Chondrocyte (in vitro differentiated cells): ENCODE results near the gene RPRD1B. TPM values are rescaled to one million over a fixed set of nuclear protein-coding genes. Genes with fewer than 3 reads are reported as not detected.

Experiments used
- DNase-seq: peaks from one replicate; pipeline ENCODE4 v3.0.0; 2021; ENCODE audit warnings: mixed read lengths, low spot score
- H3K27ac Mint-ChIP-seq: one replicate; pipeline ENCODE4 v1.8.0; 2021; ENCODE audit warnings: mild to moderate bottlenecking, moderate library complexity, mixed read lengths; ENCODE audit not compliant: unreplicated experiment
- H3K27me3 Mint-ChIP-seq: 2 replicates; pipeline ENCODE4 v1.8.0; 2021; ENCODE audit warnings: low read depth, mixed read lengths
- H3K36me3 Mint-ChIP-seq: 2 replicates; pipeline ENCODE4 v1.8.0; 2021; ENCODE audit warnings: low read depth, mixed read lengths
- H3K4me1 Mint-ChIP-seq: 2 replicates; pipeline ENCODE4 v1.8.0; 2021; ENCODE audit warnings: low read depth, mild to moderate bottlenecking, mixed read lengths
- H3K4me3 Mint-ChIP-seq: one replicate; pipeline ENCODE4 v1.8.0; 2021; ENCODE audit warnings: mild to moderate bottlenecking, moderate library complexity, mixed read lengths; ENCODE audit not compliant: unreplicated experiment
- H3K9me3 Mint-ChIP-seq: 2 replicates; pipeline ENCODE4 v1.8.0; 2021; ENCODE audit warnings: low read depth, mixed read lengths
- total RNA-seq: library from RNA; stranded (reverse); gene quantifications from 3 replicates; pipeline ENCODE4 v1.2.1, GENCODE V29; 2021
- TF ChIP-seq, protein P1 (sequence below): fragments of 200-600 bp; sonication (generic); IDR thresholded peaks from 2 replicates; pipeline ENCODE4 v1.5.0; 2021; ENCODE audit warnings: antibody characterized with exemption, mild to moderate bottlenecking, moderate library complexity

Gene RPRD1B
- total RNA-seq, 1 donor from 2014 or later = 16.9 TPM

DNA sequence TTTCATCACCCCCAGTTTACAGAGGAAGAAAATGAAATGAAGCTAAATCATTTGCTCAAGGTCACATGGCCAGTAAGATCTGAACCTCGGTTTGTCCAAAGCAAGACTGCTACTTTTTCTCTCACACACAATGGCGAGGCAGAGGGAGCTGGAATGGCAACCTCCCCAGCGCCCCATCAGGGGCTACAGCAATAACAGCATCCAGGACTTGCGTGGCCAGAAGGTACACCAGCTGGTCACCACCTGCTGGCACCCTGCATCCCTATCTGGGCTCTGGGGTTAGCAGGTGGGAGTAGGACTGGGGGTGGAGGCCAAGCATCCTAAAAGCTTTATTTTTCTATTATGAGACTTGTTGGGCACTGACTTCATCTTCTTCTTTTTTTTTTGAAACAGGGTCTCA lies 41.6 kb upstream of the RPRD1B start:
- peaks cover 7% of the 10 kb centered on the region for H3K36me3 Mint-ChIP-seq
- DNase-seq = no peak
- H3K27me3 Mint-ChIP-seq = no peaks in the 10 kb centered on the region
- H3K9me3 Mint-ChIP-seq = no peaks in the 10 kb centered on the region
- TF ChIP-seq, protein P1, sequence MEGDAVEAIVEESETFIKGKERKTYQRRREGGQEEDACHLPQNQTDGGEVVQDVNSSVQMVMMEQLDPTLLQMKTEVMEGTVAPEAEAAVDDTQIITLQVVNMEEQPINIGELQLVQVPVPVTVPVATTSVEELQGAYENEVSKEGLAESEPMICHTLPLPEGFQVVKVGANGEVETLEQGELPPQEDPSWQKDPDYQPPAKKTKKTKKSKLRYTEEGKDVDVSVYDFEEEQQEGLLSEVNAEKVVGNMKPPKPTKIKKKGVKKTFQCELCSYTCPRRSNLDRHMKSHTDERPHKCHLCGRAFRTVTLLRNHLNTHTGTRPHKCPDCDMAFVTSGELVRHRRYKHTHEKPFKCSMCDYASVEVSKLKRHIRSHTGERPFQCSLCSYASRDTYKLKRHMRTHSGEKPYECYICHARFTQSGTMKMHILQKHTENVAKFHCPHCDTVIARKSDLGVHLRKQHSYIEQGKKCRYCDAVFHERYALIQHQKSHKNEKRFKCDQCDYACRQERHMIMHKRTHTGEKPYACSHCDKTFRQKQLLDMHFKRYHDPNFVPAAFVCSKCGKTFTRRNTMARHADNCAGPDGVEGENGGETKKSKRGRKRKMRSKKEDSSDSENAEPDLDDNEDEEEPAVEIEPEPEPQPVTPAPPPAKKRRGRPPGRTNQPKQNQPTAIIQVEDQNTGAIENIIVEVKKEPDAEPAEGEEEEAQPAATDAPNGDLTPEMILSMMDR = no peak
- H3K4me3 Mint-ChIP-seq = no peak overlapping the region
- peaks cover 72% of the 10 kb centered on the region for H3K4me1 Mint-ChIP-seq
- H3K27ac Mint-ChIP-seq = no peak overlapping the region

DNA sequence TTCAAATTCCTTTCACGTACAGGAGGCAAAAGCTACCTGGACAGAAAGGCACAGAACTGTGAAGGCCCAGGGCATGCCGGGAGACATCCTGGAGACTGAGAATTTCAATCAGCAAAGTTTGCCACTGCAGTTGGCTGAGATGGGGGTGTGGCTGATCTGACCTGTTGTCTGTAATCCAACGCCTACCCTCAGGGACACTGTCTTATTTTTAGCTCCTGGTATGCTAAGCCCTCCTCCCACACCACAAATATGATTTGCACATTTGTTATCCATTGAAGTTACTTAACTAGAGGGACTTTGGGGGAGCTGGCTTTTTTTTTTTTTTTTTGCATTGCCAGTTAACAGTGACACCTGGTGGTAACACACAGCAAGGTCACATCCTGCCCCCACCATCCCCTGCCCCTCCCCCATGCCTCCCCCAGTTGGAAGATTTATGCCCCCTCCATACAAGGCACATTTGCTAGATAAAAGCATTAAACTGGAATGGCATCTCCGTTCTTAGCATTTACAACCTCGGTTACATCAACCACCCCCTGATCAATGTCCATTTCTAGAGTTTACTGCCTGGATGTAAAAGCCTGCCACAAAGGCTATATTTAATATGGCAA lies 40.6 kb upstream of the RPRD1B start:
- Mint-ChIP-seq H3K4me1 (peaks cover 62% of the 10 kb centered on the region), H3K27me3 (no peaks in the 10 kb centered on the region), H3K36me3 (peaks cover 10% of the 10 kb centered on the region), H3K27ac (no peak overlapping the region), H3K4me3 (no peak overlapping the region), H3K9me3 (no peaks in the 10 kb centered on the region)
- TF ChIP-seq, protein P1 = peak; percentile 89
- no peak for DNase-seq

DNA sequence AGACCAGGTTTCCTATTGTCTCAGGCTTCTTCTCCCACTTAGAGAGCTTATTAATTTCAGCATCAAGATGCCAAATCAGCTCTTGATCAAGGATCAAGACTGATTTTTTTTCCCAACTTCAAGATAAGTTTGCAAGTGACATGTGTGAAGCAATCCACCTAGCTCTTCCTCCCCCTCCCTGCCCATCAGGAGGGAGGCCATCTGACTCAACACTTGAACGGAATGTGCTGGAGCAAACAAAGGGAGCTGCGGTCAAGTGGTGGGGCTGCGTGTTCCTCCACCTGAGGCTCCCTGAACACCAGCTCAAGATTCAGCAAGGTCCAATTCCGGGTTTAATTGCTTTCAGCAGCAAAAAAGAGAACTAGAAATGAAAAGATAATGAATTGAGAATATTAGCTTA lies 39.0 kb upstream of the RPRD1B start:
- Mint-ChIP-seq H3K27me3 (no peaks in the 10 kb centered on the region), H3K27ac (no peak overlapping the region), H3K4me1 (peaks cover 48% of the 10 kb centered on the region), H3K4me3 (no peak overlapping the region), H3K36me3 (peaks cover 15% of the 10 kb centered on the region), H3K9me3 (no peaks in the 10 kb centered on the region)
- TF ChIP-seq, protein P1 = no peak
- DNase-seq = no peak

DNA sequence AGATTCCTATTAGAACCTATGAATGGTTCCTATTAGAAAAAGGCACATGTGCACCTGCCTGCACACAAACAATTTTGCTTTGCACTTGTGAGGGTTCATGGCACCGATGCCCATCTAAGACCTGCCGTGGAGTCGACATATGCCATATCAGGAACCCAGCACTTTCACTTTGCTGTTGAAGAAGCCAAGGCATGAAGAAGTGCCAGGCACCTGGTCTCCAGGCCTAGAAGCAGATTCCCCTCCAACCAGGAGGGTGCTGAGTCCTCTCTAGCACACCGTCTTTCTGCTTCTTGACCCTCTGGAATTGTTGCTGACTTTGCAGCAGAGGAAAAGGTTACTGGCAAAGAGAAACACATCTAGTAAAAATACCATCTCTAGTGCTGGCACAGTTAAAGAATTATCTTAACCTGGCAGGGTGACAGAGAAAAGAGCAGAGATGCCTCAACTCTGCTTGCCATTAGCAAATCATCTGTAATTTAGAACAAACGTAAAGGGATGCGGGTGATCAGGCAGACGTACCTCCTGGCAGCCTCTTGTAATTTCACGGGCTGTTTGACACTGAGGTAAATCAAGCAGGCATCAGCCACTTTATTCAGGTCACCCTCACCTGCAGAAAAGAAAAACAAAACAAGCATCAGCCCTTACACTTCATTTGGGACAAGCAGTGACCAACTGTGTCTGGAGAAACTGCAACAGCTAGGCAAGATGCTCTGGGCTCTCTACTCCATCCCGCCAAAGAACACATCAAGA lies 37.5 kb upstream of the RPRD1B start:
- Mint-ChIP-seq H3K36me3 (peaks cover 23% of the 10 kb centered on the region), H3K4me3 (no peak overlapping the region), H3K27ac (no peak overlapping the region), H3K4me1 (peaks cover 34% of the 10 kb centered on the region), H3K27me3 (no peaks in the 10 kb centered on the region), H3K9me3 (no peaks in the 10 kb centered on the region)
- TF ChIP-seq, protein P1 = no peak
- DNase-seq = no peak

DNA sequence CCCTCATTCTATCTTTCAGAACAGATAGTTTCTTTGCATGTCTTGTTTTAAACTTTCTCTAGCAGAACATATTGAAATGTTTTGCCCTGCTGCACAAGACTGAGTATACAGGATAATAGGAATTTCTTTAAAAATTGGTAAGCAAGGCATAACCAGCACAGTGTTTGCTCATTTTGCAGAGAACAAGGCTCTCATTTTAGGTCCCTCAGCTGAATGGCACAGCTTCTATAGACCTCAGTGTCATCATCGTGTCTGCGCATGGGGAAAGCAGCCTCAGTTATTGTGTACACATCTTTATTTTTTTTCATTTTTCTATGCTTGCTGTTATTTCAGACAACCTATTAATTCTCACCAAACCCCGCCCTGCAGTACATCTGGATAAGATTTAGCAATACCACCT lies 36.0 kb upstream of the RPRD1B start:
- H3K27ac Mint-ChIP-seq = no peak overlapping the region
- H3K4me1 Mint-ChIP-seq = peaks cover 40% of the 10 kb centered on the region
- H3K36me3 Mint-ChIP-seq = peaks cover 28% of the 10 kb centered on the region
- H3K9me3 Mint-ChIP-seq = no peaks in the 10 kb centered on the region
- TF ChIP-seq, protein P1 = no peak
- no peak for DNase-seq
- H3K4me3 Mint-ChIP-seq = no peak overlapping the region
- H3K27me3 Mint-ChIP-seq = no peaks in the 10 kb centered on the region
